Myometrial cell (primary cell): ENCODE data around the gene DICER1. TPM values are rescaled to one million over a fixed set of nuclear protein-coding genes. Genes with fewer than 3 reads are reported as not detected.

Experiments used
- total RNA-seq: library from RNA; depleted of rRNA; stranded (reverse); fragments of >200 nt; gene quantifications from 2 replicates; pipeline ENCODE4 v1.2.3, GENCODE V29; 2015

DICER1 gene
- 9.5 and 9.6 TPM in 2 replicates for total RNA-seq

GRCh38 chr14:95157327-95158189 is at the start of gene DICER1:
DICER1 (minus strand) TSS chr14:95157529; CDS start chr14:95133458, 24,071 bp downstream.

Other genes with a start within 250 kb of the DICER1 start
- under 0.01 and 0.29 TPM in 2 replicates for gene CLMN, start 162.4 kb upstream of the DICER1 start, total RNA-seq